Activated CD8-positive, alpha-beta memory T cell treated with anti-CD3 and anti-CD28 coated beads, Interleukin-2, amount 50 U/mL, for 1 hour (primary cell): ENCODE data around the gene GIPC2.
A peak's percentile ranks its signal among the peaks of the same experiment; 100 is the strongest.
"Not testable (repeated sequence)": the region's sequence is repeated elsewhere in the genome, so short reads cannot be mapped to it uniquely, and the experiment has no call there.

Source experiments
- DNase-seq: peaks from one replicate; pipeline ENCODE4 v3.0.0-alpha.2; 2020; ENCODE audit errors: extremely low read depth

The GIPC2 gene, protein sequence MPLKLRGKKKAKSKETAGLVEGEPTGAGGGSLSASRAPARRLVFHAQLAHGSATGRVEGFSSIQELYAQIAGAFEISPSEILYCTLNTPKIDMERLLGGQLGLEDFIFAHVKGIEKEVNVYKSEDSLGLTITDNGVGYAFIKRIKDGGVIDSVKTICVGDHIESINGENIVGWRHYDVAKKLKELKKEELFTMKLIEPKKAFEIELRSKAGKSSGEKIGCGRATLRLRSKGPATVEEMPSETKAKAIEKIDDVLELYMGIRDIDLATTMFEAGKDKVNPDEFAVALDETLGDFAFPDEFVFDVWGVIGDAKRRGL

DNA sequence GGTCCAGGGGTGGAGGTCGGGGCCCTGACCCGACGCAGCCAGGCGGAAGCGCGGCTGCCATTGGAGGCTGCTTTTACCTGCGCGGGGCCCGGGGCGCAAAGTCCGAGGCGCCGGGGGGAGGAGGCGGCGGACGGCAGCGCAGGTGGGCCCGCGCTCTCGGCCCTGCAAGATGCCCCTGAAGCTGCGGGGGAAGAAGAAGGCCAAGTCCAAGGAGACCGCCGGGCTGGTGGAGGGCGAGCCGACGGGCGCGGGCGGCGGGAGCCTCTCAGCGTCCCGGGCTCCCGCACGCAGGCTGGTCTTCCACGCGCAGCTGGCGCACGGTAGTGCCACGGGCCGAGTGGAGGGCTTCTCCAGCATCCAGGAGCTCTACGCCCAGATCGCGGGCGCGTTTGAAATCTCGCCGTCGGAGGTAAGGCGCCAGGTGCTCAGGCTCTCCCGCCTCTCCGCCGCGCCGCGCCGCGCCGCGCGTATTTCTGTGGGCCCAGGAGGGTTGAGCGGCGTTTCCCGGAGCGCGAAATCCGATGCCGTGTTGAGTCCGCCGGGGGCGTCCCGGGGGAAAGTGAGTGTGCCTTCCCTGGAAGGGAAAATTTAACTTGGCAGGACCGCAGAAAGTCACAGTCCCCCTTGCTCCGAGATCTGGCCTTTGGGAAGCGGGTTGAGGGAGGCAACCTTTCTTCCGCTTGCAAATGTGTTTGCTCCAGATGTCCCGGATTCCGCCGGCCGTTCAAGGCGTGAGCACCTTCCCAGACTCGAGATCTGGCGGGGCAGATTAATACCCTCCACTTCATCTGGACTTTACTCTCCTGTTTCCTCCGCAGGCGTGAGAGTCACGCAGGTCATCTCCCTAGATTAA, at the start of gene GIPC2:
TSS of gene GIPC2 (plus strand) at position 41 of the 853 bp plus-strand sequence. CDS start at position 170, 129 bp downstream.
- DNase-seq, result no peak

DNA sequence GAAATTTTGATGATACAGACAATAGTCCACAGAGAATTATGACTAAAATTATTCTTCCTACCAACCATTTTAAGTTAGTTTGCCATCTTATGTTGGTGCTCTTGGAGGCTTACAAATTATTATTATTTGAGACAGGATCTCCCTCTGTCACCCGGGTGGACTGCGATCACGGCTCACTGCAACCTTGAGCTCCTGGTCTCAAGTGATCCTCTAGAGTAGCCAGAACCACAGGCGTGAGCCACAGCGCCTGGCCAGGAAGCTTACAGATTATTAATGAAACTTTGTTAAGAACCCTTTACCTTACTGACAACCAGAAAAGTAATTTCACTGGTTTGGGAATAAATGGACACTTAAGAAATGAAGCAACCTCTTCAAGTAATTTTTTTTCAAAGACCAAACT, 49.0 kb upstream of the GIPC2 start:
- DNase-seq, result no peak

DNA sequence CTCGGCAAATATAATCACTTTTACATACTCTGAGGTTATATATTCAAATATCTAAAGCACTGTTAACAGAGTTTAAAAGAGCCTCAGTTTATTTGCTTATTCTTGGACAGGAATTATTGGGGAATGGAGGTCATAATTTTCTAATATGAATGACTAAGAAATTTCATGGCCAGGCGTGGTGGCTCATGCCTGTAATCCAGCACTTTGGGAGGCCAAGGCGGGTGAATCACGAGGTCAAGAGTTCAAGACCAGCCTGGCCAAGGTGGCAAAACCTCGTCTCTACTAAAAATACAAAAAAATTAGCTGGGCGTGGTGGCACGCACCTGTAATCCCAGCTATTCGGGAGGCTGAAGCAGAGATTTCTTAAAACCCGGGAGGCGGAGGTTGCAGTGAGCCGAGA, 45.2 kb upstream of the GIPC2 start:
- DNase-seq, result not testable (repeated sequence)

DNA sequence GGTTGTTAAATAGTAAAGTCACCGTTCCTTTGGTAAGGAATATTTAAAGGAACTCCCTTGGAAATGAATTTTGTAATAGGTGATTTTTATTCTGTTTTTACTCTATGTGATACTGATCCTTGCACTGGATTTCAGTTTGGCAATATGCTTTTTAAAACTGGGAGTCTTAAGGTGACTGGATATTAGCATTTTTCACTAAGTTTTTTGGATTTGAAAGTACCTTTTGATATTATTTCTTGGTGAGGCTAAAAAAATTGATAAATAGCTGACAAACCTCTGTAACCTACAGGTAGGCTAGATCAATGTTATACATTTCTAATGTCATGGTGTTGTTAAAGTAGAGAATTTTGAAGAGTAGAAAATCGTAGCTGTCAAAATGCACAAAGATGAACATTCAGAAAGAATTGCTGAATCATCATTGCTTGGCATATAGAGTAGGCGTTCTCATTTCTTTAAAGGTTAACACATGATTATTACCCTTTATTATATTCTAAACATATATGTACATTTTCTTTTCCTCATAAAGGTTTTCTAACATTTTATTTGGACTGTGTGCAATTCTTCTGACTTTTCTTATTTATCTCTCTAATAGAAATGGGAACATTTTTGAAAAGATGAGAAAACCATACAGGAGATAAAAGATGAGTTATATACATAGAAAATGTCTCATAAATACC, 42.6 kb upstream of the GIPC2 start:
- DNase-seq, result no peak

DNA sequence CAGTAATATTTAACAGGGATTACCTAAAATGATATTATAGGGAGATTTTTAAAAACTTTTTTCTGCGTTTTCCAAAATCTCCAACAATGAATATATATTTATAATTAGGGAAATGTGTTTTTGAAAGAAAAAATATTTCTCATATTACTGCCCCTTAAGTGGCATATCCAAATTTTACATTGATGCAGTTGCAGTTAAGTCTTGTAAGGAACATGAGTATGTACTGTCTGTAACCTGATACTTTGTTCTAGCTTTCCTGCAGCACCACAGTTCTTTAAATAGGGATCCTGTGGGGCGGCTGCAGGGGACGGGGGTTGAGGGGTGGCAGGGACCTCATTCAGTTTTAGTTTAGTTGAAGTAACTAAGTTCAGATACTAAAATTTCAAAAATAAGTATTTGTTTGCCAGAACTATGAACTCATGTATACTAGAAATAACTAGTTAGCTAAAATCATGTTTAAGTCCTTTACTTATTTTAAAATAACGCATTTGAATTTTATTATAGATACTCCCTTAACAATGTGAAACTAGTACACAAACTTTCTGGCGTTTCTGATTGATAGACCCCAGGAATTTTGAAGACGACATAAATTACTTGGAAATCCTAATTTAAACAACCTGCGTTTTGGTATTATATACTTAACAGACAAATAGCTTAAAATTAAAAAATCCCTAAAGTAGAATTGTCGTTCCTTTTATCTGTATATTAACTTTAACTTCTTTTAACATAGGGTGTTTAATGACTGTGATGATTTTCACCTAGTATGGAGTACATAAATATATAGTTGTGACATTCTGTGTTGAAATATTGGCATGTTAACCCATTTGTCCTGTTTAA, 41.7 kb upstream of the GIPC2 start:
- DNase-seq, result no peak

DNA sequence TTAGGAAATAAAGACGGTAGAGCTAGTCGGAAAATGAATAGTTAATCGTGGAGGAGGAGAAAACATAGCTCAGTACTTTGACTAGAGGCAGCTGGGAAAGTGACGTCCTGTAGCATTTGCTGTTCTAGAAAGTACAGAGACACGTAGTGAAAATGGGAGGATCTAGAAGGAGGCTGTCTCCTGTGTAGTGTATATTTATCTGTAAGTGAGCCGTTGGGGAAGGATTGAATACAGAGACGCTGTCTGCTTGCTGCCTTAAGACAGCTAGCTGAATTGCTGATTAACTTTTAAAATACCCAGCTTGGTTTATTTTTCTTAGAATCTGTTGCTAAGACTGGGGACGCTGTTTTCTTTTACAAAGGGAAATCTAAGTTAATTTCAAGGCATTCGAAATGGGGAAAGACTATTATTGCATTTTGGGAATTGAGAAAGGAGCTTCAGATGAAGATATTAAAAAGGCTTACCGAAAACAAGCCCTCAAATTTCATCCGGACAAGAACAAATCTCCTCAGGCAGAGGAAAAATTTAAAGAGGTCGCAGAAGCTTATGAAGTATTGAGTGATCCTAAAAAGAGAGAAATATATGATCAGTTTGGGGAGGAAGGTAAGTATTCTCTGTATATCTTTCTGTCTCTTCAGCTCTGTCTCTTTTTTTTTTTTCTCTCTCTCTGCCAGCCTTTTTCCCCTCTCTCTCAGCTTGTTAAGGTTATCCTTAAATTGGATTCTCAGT, 40.9 kb upstream of the GIPC2 start, which contains the start of gene DNAJB4:
TSS of gene DNAJB4 (plus strand) at position 221 of the 729 bp plus-strand sequence. CDS start at position 393, 172 bp downstream.
- DNase-seq, result peak; percentile 51

DNA sequence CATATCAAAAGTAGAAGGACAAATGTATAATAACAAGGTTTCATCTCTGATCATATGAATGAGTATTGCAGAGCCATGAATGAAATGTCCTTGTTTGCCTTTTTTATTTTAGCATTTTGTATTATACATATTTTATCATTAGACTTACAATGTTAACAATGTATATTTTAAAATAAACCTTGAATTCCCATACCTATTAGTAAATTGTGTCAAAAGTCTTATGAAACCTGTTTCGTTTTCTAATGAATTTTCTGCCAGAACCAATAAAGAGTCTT, 40.4 kb upstream of the GIPC2 start:
- no peak for DNase-seq

DNA sequence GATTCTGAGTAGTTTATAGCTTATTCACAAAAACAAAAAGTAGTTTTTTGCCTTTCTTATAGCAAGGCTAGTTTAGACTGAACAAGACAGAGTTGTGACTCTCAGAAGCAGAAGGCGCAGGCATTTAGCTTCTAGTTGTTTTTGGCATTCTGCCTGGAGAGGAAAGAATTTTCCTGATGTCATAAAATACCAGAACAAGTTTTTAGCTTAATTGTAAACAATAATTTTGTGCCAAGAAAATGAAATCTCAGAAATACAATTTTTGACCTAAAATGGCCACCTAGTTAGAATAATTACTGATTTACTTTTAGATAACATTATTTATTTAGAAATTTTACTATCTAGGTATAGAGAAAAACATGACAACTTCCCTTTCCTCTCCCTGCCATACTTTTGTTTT, 40.0 kb upstream of the GIPC2 start:
- DNase-seq, result no peak

DNA sequence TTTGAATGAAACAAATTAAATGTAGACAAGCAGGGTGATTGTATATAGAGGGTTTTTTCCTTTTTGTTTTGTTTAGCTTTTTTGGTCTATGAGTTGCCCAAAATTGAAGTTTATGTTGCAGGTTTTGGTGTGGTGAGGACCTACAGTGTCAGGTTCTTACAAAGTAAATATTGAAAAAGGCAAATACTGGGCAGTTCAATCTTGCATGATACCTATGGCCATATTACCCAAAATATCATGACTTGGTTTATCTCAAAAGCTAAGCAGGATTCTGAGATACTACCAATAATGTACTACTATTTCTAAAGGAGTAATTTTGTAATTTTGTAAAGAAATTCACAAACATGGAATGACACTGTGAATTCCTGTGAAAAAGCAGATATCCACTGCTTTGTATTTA, 39.2 kb upstream of the GIPC2 start:
- DNase-seq, result no peak

DNA sequence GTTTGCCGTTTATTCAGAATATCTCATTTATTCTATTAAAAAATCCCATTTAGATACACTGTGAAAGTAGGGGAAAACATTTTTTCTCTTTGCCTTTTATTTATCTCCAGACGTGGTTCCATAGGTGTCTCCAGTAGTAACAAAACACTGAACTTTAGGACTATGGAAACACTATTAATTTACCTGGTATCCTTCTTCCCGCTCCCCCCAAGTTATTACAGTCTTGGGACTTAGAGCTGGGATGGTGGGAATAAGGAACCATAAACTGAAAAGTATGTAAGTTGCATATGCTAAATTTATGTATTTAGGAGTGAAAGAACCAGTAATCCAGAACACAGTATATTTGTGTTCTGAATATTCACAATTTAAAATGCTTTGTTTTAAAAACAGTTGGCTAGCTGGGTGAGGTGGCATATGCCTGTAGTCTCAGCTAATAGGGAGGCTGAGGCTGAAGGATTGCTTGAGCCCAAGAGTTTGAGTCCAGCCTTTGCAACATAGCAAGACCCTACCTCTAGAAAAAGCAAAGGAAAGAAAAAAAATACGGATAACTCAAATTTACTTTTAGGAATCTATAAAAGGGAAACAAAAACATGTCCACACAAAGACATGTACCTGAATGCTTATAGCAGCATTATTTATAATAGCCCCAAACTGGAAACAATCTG, 38.0 kb upstream of the GIPC2 start:
- no peak for DNase-seq

DNA sequence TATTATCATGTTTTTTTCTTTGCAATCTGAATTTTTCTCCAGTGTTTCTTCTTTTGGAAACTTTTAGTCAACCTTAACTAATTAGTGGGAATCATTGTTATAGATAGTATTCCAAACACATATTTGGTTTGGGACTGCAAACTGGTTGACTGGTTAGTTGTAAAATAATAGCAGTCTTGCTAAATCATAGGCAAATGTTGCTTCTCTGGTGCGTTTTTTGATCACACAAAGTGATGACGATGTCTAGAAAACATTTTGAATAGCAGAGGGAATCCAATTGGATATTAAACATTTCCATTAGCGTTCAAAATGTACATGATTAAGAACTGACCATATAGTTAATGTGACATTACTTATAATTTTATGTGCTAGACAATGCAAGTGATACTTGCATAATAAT, 36.5 kb upstream of the GIPC2 start:
- DNase-seq, result no peak

DNA sequence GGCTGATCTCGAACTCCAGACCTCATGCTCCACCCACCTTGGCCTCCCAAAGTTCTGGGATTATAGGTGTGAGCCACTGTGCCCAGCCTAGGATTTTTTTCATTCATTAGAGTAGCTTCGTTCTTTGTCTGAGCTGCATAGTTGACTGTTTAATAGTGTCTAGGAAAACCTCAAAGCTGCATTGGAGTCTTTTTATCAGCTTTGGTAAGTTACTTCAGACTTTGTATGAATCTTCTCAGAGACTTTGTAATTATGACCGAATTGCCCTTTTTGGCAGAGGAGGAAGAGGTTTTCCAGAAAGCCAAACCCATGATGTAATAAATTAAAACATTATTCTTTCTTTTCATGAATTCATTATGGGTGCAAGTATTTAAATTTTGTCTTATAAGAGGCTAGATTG, 35.9 kb upstream of the GIPC2 start:
- no peak for DNase-seq

DNA sequence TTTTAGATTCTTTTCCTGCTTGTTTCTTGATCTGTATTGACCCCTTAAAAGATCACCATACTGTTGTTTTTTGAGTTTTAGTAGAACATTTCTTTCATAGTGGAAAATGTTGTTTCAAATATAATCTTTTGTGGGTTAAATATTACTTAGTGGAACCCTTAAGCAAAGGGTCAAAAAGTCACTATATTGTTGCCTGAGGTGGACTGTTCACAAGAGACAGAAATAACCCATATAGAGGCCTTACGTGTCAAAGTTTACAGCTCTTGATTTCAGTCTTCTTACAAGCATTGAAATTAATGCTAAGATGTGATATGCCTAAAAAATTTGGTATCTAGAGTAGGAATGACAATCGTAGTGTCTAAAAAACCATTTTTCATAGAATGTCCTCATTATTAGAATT, 34.7 kb upstream of the GIPC2 start:
- DNase-seq, result no peak

DNA sequence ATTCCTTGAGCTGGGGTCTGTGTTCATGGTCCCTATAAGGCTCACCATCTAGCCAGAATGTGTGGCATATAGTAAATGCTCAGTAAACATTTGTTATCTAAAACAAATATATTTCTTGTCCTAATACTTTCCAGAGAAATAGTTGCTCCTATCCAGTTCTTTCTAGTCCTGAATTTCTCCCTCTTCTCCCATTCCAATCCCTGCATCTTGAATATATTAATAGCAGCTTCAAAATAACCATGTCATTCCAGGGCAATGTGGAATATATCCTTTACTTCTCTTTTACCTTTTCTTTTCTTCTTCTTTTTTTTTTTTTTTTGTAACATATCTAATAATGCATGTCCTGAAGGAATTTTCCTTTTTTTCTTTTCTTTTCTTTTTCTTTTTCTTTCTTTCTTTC, 30.6 kb upstream of the GIPC2 start:
- no peak for DNase-seq

DNA sequence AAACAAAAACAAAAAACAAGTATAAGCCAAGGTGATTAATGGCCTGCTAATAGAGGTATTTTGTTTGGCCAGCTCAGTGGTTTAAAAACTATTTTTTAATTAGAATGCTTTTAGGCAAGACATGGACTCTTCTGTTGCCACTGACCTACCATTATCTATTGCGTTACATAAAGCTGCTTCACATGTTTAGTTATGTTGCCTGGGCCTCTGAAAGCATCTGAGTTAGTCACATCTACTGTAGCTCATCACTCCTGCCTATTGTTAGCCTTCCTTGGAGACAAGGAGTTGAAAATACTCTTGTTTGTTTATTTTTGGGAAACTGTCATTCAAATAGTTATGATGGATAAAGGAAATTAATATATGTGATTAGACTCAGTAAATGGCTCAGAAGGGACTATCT, 26.7 kb upstream of the GIPC2 start:
- DNase-seq, result no peak

DNA sequence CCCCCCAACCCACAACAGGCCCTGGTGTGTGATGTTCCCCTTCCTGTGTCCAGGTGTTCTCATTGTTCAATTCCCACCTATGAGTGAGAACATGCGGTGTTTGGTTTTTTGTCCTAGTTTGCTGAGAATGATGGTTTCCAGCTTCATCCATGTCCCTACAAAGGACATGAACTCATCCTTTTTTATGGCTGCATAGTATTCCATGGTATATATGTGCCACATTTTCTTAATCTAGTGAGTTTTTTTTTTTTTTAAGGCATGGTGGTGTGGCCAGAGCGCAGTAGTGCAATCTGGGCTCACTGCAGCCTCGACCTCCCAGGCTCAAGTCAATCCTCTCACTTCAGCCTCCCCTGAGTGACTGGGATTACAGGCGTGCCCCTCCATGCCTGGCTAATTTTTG, 24.6 kb upstream of the GIPC2 start:
- DNase-seq, result not testable (repeated sequence)

DNA sequence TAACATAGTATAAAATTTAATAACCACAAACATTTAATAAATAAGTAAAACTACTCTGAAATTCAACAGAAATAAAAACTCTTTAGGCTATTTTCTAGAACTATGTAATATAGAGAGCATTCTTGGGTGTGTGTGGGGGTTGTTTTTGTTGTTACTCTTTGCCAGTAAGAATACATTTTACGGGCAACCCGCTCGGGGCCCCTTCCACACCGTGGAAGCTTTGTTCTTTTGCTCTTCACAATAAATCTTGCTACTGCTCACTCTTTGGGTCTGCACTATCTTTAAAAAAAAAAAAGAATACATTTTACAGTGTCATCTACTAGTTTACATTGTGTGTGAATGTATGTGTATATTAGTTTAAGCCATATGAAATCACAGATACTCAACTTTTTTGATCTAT, 16.0 kb upstream of the GIPC2 start:
- no peak for DNase-seq

DNA sequence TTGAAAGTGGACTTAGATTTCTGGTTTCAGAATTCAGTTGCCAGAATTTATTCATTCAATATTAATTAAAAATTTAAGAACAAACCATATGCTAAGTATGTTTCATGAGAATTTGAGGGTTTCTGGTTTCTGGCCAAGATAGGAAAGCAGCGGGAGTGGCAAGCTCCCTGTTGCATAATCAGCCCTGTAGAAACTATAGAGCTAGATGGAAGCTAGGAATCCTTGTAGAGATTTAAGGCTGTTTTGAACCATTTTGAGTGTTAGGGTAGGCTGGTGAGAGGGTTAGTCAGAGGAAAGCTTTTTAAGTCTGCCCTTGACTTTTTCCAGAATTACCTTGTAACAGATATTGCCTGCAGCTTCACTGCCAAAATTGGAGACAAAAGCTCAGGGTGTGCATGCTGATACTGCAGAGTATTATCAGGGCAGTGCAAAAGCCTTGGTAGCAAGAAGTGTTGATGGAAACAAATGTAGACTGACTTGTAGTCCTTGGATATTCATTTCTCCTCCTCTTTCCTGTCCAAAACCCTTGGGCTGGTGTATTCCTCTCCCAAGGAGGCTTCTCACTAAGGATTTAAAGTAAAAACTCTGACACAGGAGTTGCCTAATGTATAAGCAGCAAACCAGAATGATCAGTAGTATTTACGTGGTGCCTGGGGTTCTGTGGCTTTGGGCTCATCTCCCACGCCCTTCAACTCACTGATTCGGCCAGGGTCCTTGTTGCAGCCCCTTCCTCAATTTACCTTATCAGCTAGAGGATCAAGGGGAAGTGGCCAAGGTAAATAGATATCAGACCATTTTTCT, 12.6 kb upstream of the GIPC2 start:
- DNase-seq, result no peak

DNA sequence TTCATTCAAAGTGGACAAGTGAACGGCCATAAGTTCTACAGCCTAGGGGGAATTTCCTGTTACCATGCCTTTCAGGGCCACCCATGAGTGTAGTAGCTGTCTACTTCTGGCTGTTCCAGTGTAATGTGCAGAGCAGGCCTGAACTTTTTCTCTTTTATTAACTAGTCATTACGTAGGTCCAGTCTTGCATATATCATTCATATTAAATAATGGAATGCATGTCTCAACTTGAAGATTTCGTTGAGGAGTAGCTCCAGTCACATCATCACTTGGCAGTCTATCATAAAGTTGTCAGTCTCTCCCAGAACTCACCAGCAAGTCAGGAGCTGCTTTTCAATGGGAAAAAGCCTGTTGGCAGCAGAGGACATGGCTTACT, 12.0 kb upstream of the GIPC2 start:
- no peak for DNase-seq

DNA sequence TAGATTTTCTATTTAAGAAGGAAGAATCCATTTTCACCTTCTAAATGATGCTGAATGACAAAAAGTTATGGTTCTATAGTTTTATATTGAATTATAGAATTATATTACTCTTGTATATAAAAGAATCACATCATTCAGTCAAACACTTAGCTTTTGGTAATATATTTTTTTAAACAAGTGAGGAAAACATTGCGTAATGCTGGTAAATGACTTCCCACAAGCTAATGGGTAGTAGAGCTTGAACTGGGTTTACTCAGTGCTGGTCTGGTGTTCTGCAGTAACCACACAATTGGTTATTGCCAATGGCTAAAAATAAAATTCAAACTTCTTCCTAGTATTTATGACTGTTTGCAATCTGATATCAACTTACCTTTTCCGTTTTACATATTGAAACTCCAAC, 10.6 kb upstream of the GIPC2 start:
- no peak for DNase-seq
